Chondrocyte (in vitro differentiated cells): ENCODE measurements around the gene AUTS2. TPM values are rescaled to one million over a fixed set of nuclear protein-coding genes. Genes with fewer than 3 reads are reported as not detected.
A peak's percentile ranks its signal among the peaks of the same experiment; 100 is the strongest.

Source experiments
- DNase-seq: peaks from one replicate; pipeline ENCODE4 v3.0.0; 2021; ENCODE audit warnings: mixed read lengths, low spot score
- H3K27ac Mint-ChIP-seq: one replicate; pipeline ENCODE4 v1.8.0; 2021; ENCODE audit warnings: mild to moderate bottlenecking, moderate library complexity, mixed read lengths; ENCODE audit not compliant: unreplicated experiment
- H3K27me3 Mint-ChIP-seq: 2 replicates; pipeline ENCODE4 v1.8.0; 2021; ENCODE audit warnings: low read depth, mixed read lengths
- H3K36me3 Mint-ChIP-seq: 2 replicates; pipeline ENCODE4 v1.8.0; 2021; ENCODE audit warnings: low read depth, mixed read lengths
- H3K4me1 Mint-ChIP-seq: 2 replicates; pipeline ENCODE4 v1.8.0; 2021; ENCODE audit warnings: low read depth, mild to moderate bottlenecking, mixed read lengths
- H3K4me3 Mint-ChIP-seq: one replicate; pipeline ENCODE4 v1.8.0; 2021; ENCODE audit warnings: mild to moderate bottlenecking, moderate library complexity, mixed read lengths; ENCODE audit not compliant: unreplicated experiment
- H3K9me3 Mint-ChIP-seq: 2 replicates; pipeline ENCODE4 v1.8.0; 2021; ENCODE audit warnings: low read depth, mixed read lengths
- CTCF ChIP-seq: fragments of 200-600 bp; sonication (generic); IDR thresholded peaks from 2 replicates; pipeline ENCODE4 v1.5.0; 2021; ENCODE audit warnings: antibody characterized with exemption, mild to moderate bottlenecking, moderate library complexity
- total RNA-seq: library from RNA; stranded (reverse); gene quantifications from 3 replicates; pipeline ENCODE4 v1.2.1, GENCODE V29; 2021

Gene AUTS2
- total RNA-seq, 1 donor from 2014 or later, result 31.5 TPM

- TF ChIP-seq CTCF, result no peak
- Mint-ChIP-seq H3K9me3 (no peaks in the 10 kb centered on the region), H3K4me3 (no peak overlapping the region), H3K4me1 (peaks cover 28% of the 10 kb centered on the region), H3K27ac (no peak overlapping the region), H3K36me3 (no peaks in the 10 kb centered on the region), H3K27me3 (no peaks in the 10 kb centered on the region)
- DNase-seq, result no peak
Measured at GRCh38 chr7:69732203-69732602, 133.9 kb downstream of the AUTS2 start.

- H3K27ac Mint-ChIP-seq, result no peak overlapping the region
- no peak overlapping the region for H3K4me3 Mint-ChIP-seq
- H3K4me1 Mint-ChIP-seq, result peaks cover 33% of the 10 kb centered on the region
- TF ChIP-seq CTCF, result no peak
- H3K36me3 Mint-ChIP-seq, result no peaks in the 10 kb centered on the region
- H3K27me3 Mint-ChIP-seq, result no peaks in the 10 kb centered on the region
- no peak for DNase-seq
- no peaks in the 10 kb centered on the region for H3K9me3 Mint-ChIP-seq
Measured at GRCh38 chr7:69735582-69735981, 137.3 kb downstream of the AUTS2 start.

- Mint-ChIP-seq H3K36me3 (no peaks in the 10 kb centered on the region), H3K4me3 (no peak overlapping the region), H3K4me1 (peaks cover 33% of the 10 kb centered on the region), H3K27ac (no peak overlapping the region), H3K9me3 (no peaks in the 10 kb centered on the region), H3K27me3 (no peaks in the 10 kb centered on the region)
- no peak for DNase-seq
- no peak for TF ChIP-seq CTCF
Measured at GRCh38 chr7:69736126-69736810, 138.0 kb downstream of the AUTS2 start.

GRCh38 chr7:69738396-69738951 lies 140.2 kb downstream of the AUTS2 start:
- Mint-ChIP-seq H3K4me1 (peaks cover 26% of the 10 kb centered on the region), H3K4me3 (no peak overlapping the region), H3K9me3 (no peaks in the 10 kb centered on the region), H3K27ac (peak overlapping the region; percentile 68), H3K27me3 (no peaks in the 10 kb centered on the region), H3K36me3 (no peaks in the 10 kb centered on the region)
- DNase-seq, result no peak
- no peak for TF ChIP-seq CTCF

- no peak for DNase-seq
- H3K27me3 Mint-ChIP-seq, result no peaks in the 10 kb centered on the region
Measured at GRCh38 chr7:69739190-69739589, 140.9 kb downstream of the AUTS2 start.

More at GRCh38 chr7:69739190-69739589, 140.9 kb downstream of the AUTS2 start:
- Mint-ChIP-seq H3K36me3 (no peaks in the 10 kb centered on the region), H3K9me3 (no peaks in the 10 kb centered on the region), H3K4me1 (peaks cover 26% of the 10 kb centered on the region), H3K27ac (no peak overlapping the region), H3K4me3 (no peak overlapping the region)
- TF ChIP-seq CTCF, result no peak
